ENCODE results near the gene NKAIN4. TPM values are rescaled to one million over a fixed set of nuclear protein-coding genes. Genes with fewer than 3 reads are reported as not detected.

The NKAIN4 gene
- total RNA-seq, 3 donors from 2014 or later, result 1.6 TPM; not detected in 2

GRCh38 chr20:63275825-63276224 is 21.6 kb upstream of the NKAIN4 start:
- intact Hi-C loops (cut with DNase I, micrococcal nuclease), result no loop called here
- ATAC-seq (no peak), DNase-seq (no peak)
- Histone ChIP-seq H3K4me3 (no peak overlapping the region), H3K4me1 (ENCODE audit: low read depth) (peaks cover 16% of the 10 kb centered on the region), H3K36me3 (ENCODE audit: low read depth) (no peaks in the 10 kb centered on the region), H3K9me3 (no peaks in the 10 kb centered on the region)
- no peak for TF ChIP-seq CTCF (IDR thresholded peaks at IDR 0.05)

DNA sequence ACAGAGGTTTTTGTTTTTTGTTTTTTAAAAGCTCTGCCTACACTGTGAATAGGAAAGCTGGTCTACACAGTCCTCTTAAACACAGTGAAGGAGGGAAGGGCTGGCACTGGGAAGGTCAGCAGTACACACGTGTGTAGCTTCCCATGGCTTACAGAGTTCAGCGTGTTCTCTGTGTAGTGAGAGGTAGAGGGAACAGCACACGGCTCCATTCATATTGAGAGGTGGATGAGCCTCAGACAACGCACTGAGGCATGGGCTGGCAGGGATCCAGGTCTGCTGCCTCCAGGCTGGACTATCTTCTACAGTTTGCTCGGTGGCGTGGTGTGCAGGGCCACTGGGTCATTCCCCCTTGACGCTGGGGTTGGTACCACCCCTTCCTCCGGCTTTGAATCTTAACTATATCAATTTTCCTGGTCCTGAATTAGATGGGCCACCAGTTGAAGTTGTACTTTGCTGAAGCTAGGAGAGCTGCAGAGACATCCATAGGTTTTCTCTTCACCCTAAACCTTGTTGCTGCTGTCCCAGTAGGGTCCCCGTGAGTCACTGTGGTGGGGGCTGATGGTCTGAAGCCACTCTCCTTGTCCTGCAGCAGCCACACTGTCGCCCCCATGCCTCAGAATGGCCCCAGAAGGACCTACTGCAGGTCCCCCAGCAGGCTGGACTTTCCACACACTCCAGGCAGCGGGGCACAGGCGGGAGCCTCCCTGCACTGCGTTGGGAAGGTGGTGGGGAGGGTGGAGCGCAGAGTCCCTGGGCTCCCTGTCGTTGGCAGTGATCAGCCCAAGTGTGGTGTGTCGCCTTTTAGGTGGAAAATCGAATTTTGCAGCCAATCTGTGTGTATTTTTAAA is 20.3 kb upstream of the NKAIN4 start:
- H3K36me3 ChIP-seq (ENCODE audit: low read depth), result no peaks in the 10 kb centered on the region
- H3K4me3 ChIP-seq, result no peak overlapping the region
- intact Hi-C loops (cut with DNase I, micrococcal nuclease), result no loop called here
- TF ChIP-seq CTCF (IDR thresholded peaks at IDR 0.05), result no peak
- DNase-seq, result no peak
- H3K9me3 ChIP-seq, result no peaks in the 10 kb centered on the region
- no peak for ATAC-seq
- H3K4me1 ChIP-seq (ENCODE audit: low read depth), result peaks cover 16% of the 10 kb centered on the region

GRCh38 chr20:63273635-63274380 is 19.5 kb upstream of the NKAIN4 start:
- peaks cover 16% of the 10 kb centered on the region for H3K4me1 ChIP-seq (ENCODE audit: low read depth)
- H3K36me3 ChIP-seq (ENCODE audit: low read depth), result no peaks in the 10 kb centered on the region
- intact Hi-C loops (cut with DNase I, micrococcal nuclease), result no loop called here
- TF ChIP-seq CTCF (IDR thresholded peaks at IDR 0.05), result no peak
- H3K4me3 ChIP-seq, result no peak overlapping the region
- DNase-seq (no peak), ATAC-seq (peak; percentile 11)
- H3K9me3 ChIP-seq, result no peaks in the 10 kb centered on the region

GRCh38 chr20:63273059-63273579 is 18.9 kb upstream of the NKAIN4 start:
- Histone ChIP-seq H3K4me3 (peak overlapping the region; percentile 90), H3K4me1 (ENCODE audit: low read depth) (peaks cover 16% of the 10 kb centered on the region), H3K9me3 (no peaks in the 10 kb centered on the region), H3K36me3 (ENCODE audit: low read depth) (no peaks in the 10 kb centered on the region)
- intact Hi-C loops (cut with DNase I, micrococcal nuclease), result no loop called here
- TF ChIP-seq CTCF (IDR thresholded peaks at IDR 0.05), result no peak
- DNase-seq, result no peak
- no peak for ATAC-seq

- DNase-seq, result peak; percentile 92 to 95 (median 94)
- peak within 1 kb of the TSS; percentile 90 for H3K4me3 ChIP-seq
- no peaks in the 10 kb centered on the region for H3K36me3 ChIP-seq (ENCODE audit: low read depth)
- peak; percentile 98 for ATAC-seq
- intact Hi-C loops (cut with DNase I, micrococcal nuclease), result no loop called here
- H3K9me3 ChIP-seq, result no peaks in the 10 kb centered on the region
- no peak for TF ChIP-seq CTCF (IDR thresholded peaks at IDR 0.05)
- H3K4me1 ChIP-seq (ENCODE audit: low read depth), result peaks cover 16% of the 10 kb centered on the region
These were observed 18.1 kb upstream of the NKAIN4 start, which contains the start of gene ARFGAP1 for GRCh38 chr20:63272105-63273058. Gene ARFGAP1 (plus strand): TSS chr20:63272813. CDS start chr20:63275581, 2,768 bp downstream.

Measured in mucosa of descending colon (tissue), 3 donors.